IPS DF 6.9 (cell line): ENCODE data around the gene EIF2B2.

Experiments
- DNase-seq: peaks from one replicate; pipeline ENCODE4 v3.0.0-alpha.2; 2013; ENCODE audit warnings: low read depth, low spot score
- H3K27ac ChIP-seq: one replicate; pipeline ENCODE4 v1.5.1; 2013; ENCODE audit warnings: low read length, control low read depth
- H3K27me3 ChIP-seq: 2 replicates; pipeline ENCODE4 v1.6.1; 2013; ENCODE audit warnings: mild to moderate bottlenecking, low read length; ENCODE audit not compliant: control insufficient read depth, insufficient read depth
- H3K36me3 ChIP-seq: 2 replicates; pipeline ENCODE4 v1.6.1; 2013; ENCODE audit warnings: low read length; ENCODE audit not compliant: control insufficient read depth, insufficient read depth
- H3K4me1 ChIP-seq: 2 replicates; pipeline ENCODE4 v1.6.1; 2013; ENCODE audit warnings: low read length; ENCODE audit not compliant: control insufficient read depth, insufficient read depth
- H3K4me3 ChIP-seq: 2 replicates; pipeline ENCODE4 v1.5.1; 2013; ENCODE audit warnings: mild to moderate bottlenecking, low read length
- H3K9me3 ChIP-seq: 2 replicates; pipeline ENCODE4 v1.6.1; 2013; ENCODE audit warnings: low read length, inconsistent platforms; ENCODE audit not compliant: control insufficient read depth, insufficient read depth
- WGBS: extraction: QIAGEN DNeasy Blood & Tissue Kit; methylation state at CpG from one replicate; pipeline ENCODE4 v1.1.7; 2013; ENCODE audit warnings: mixed read lengths, missing lambda C conversion rate; ENCODE audit not compliant: insufficient read length, insufficient coverage; 5-methylcytosine and 5-hydroxymethylcytosine counted together

EIF2B2 gene

GRCh38 chr14:75053396-75054291, 50.9 kb downstream of the EIF2B2 start:
- Histone ChIP-seq H3K4me3 (no peak overlapping the region), H3K36me3 (no peaks in the 10 kb centered on the region), H3K27me3 (no peaks in the 10 kb centered on the region), H3K9me3 (no peaks in the 10 kb centered on the region), H3K4me1 (no peaks in the 10 kb centered on the region), H3K27ac (no peak overlapping the region)
- WGBS, result no CpG with 5 or more reads among the region's 5 CpGs
- no peak for DNase-seq

- Histone ChIP-seq H3K27me3 (no peaks in the 10 kb centered on the region), H3K36me3 (no peaks in the 10 kb centered on the region), H3K27ac (no peak overlapping the region), H3K4me1 (no peaks in the 10 kb centered on the region), H3K4me3 (no peak overlapping the region), H3K9me3 (no peaks in the 10 kb centered on the region)
- no peak for DNase-seq
- no CpG with 5 or more reads among the region's 1 CpG for WGBS
Measured at GRCh38 chr14:75054421-75054820, 51.7 kb downstream of the EIF2B2 start.

GRCh38 chr14:75059642-75060041, 56.9 kb downstream of the EIF2B2 start:
- no peak overlapping the region for H3K27ac ChIP-seq

GRCh38 chr14:75060420-75060819, 57.7 kb downstream of the EIF2B2 start:
- Histone ChIP-seq H3K36me3 (no peaks in the 10 kb centered on the region; the same call in 1 of the 2 replicates), H3K4me1 (no peaks in the 10 kb centered on the region), H3K4me3 (no peak overlapping the region), H3K27ac (no peak overlapping the region), H3K9me3 (no peaks in the 10 kb centered on the region), H3K27me3 (no peaks in the 10 kb centered on the region)
- no peak for DNase-seq
- no CpG with 5 or more reads among the region's 2 CpGs for WGBS

More at GRCh38 chr14:75059642-75060041, 56.9 kb downstream of the EIF2B2 start:
- Histone ChIP-seq H3K27me3 (no peaks in the 10 kb centered on the region), H3K4me3 (no peak overlapping the region), H3K9me3 (no peaks in the 10 kb centered on the region), H3K4me1 (no peaks in the 10 kb centered on the region), H3K36me3 (no peaks in the 10 kb centered on the region; the same call in 1 of the 2 replicates)
- DNase-seq, result no peak
- WGBS, result no CpG with 5 or more reads among the region's 2 CpGs
